Activated T-cell treated with anti-CD3 and anti-CD28 coated beads, Interleukin-2, amount 50 U/mL, for 1 hour (primary cell): Measurements from ENCODE around the gene HIGD1A.

Experiments used
- DNase-seq: peaks from one replicate; pipeline ENCODE4 v3.0.0-alpha.2; 2020

The HIGD1A gene

GRCh38 chr3:42796332-42796885 lies 7.9 kb downstream of the HIGD1A start:
- DNase-seq, result no peak

- DNase-seq, result no peak
Measured at GRCh38 chr3:42795621-42796181, 8.6 kb downstream of the HIGD1A start.

GRCh38 chr3:42790714-42791229 lies 13.5 kb downstream of the HIGD1A start:
- no peak for DNase-seq

GRCh38 chr3:42786631-42787030 lies 17.7 kb downstream of the HIGD1A start:
- DNase-seq, result no peak

GRCh38 chr3:42786212-42786611 lies 18.1 kb downstream of the HIGD1A start:
- DNase-seq, result no peak

- no peak for DNase-seq
Measured at GRCh38 chr3:42780892-42781700, 23.2 kb downstream of the HIGD1A start.

- no peak for DNase-seq
Measured at GRCh38 chr3:42780398-42780797, 23.9 kb downstream of the HIGD1A start.

- no peak for DNase-seq
Measured at GRCh38 chr3:42778644-42779043, 25.6 kb downstream of the HIGD1A start.

GRCh38 chr3:42773409-42773751 lies 30.9 kb downstream of the HIGD1A start:
- DNase-seq, result no peak

- peak; percentile 84 for DNase-seq
Measured at GRCh38 chr3:42772670-42773408, 31.5 kb downstream of the HIGD1A start, which contains the start of gene CCDC13. CCDC13 (minus strand) TSS chr3:42773253; CDS start chr3:42758345, 14,908 bp downstream.

- DNase-seq, result no peak
Measured at GRCh38 chr3:42771271-42771670, 33.0 kb downstream of the HIGD1A start.

- DNase-seq, result no peak
Measured at GRCh38 chr3:42769477-42770131, 34.7 kb downstream of the HIGD1A start.

GRCh38 chr3:42764561-42765295 lies 39.6 kb downstream of the HIGD1A start:
- no peak for DNase-seq

- no peak for DNase-seq
Measured at GRCh38 chr3:42764115-42764514, 40.2 kb downstream of the HIGD1A start.

- DNase-seq, result no peak
Measured at GRCh38 chr3:42763021-42763420, 41.3 kb downstream of the HIGD1A start.

- DNase-seq, result no peak
Measured at GRCh38 chr3:42762046-42762724, 42.1 kb downstream of the HIGD1A start.

- DNase-seq, result no peak
Measured at GRCh38 chr3:42758126-42758525, 46.2 kb downstream of the HIGD1A start.

- no peak for DNase-seq
Measured at GRCh38 chr3:42756681-42757213, 47.5 kb downstream of the HIGD1A start.

- DNase-seq, result no peak
Measured at GRCh38 chr3:42755681-42756578, 48.4 kb downstream of the HIGD1A start.

GRCh38 chr3:42753757-42754156 lies 50.5 kb downstream of the HIGD1A start:
- no peak for DNase-seq
